GM10266 (cell line): ENCODE measurements around the gene HSPA9.

Experiments
- DNase-seq: peaks from one replicate; pipeline ENCODE4 v3.0.0; 2012; ENCODE audit errors: extremely low spot score
- CTCF ChIP-seq: IDR thresholded peaks from 2 replicates; pipeline ENCODE4 v1.5.1; 2012; ENCODE audit warnings: mild to moderate bottlenecking, low read depth; ENCODE audit not compliant: control insufficient read depth, insufficient read depth; ENCODE audit errors: missing control alignments

The HSPA9 gene

GRCh38 chr5:138529812-138530211 lies 45.4 kb downstream of the HSPA9 start:
- DNase-seq, result no peak
- TF ChIP-seq CTCF, result no peak

DNA sequence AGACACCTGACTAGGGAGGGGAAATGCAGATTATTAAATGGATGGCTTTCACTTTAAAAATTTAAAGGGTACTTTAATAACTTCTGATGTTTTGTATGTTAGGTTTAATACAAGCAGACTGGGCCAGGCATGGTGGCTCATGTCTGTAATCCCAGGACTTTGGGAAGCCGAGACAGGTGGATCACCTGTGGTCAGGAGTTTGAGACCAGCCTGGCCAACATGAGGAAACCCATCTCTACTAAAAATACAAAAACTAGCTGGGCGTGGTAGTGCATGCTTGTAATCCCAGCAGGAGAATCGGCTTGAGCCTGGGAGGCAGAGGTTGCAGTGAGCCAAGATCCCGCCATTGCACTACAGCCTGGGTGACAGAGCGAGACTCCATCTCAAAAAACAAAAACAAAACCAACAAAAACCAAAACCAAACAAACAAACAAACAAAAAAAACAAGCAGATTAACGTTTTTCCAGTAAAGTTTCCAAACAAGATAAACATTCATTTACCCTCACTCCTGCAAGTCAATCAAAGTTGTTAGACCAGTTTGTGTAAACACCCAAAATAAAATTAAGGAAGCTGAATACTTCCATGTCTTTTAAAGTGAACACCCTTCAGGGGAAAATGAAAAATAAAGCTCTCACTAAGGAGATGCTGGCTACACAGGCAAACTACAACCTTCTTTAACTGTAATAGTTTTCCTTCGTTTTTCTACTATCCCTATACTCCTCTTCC lies 46.3 kb downstream of the HSPA9 start:
- no peak for DNase-seq
- no peak for TF ChIP-seq CTCF

DNA sequence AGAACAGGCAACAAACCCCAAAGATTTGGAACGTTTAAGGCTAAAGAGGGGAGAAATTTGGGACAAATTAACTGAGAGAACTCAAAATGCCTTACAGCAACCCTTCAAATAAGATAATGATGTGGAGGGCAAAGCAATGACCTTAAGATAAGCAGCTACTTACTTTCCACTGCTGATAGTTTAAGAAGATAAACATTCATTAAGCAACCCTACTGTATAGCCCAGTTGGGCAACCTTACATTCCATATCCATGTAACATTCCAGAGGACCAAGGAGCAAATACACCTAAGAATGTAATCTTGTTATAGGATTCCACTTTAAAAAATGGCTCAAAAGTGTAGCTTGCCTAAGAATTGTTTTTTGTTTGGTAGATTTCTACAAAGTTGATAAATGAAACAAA lies 47.0 kb downstream of the HSPA9 start:
- no peak for TF ChIP-seq CTCF
- DNase-seq, result no peak

DNA sequence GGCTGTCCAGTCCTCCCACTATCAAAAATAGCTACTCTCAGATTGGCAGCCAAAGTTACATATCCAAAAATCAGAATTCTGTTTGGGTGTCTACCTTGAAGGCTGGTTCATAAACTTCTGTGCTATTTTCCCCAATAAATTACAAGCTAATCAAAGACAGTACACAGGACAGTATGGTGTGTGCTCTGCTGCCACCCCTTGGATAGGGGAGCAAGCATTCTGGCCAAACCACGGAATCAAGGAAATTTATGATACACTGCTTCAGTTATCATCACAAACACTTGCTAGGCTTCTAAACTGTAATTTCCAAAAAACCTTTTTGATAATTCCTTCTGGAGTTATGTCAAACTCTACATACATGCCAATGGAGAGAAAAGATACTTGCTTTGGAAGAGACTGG lies 48.0 kb downstream of the HSPA9 start:
- TF ChIP-seq CTCF, result no peak
- no peak for DNase-seq

DNA sequence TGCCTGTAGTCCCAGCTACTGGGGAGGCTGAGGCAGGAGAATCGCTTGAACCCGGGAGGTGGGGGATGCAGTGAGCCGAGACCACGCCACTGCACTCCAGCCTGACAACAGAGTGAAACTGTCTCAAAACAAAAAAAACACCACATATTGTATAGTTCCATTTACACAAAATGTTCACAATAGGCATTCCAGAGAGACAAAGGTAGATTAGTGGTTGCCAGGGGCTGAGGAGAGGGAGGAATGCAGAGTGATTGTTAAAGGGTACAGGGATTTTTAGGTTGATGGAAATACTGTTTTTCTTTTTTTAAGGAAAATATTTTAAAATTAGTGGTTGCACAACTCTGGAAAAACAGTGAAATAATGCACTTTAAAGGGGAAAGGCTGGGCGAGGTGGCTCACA lies 51.8 kb downstream of the HSPA9 start:
- TF ChIP-seq CTCF, result no peak
- no peak for DNase-seq

GRCh38 chr5:138520971-138521370 lies 54.2 kb downstream of the HSPA9 start:
- TF ChIP-seq CTCF, result no peak
- no peak for DNase-seq

GRCh38 chr5:138517437-138517836 lies 57.8 kb downstream of the HSPA9 start:
- TF ChIP-seq CTCF, result no peak
- DNase-seq, result no peak
